Activated CD4-positive, CD25-positive, alpha-beta regulatory T cell treated with anti-CD3 and anti-CD28 coated beads, Interleukin-2, amount 50 U/mL, for 72 hours (primary cell): ENCODE data around the gene EFNA3.

Experiments
- DNase-seq: peaks from one replicate; pipeline ENCODE4 v3.0.0; 2021

Gene EFNA3

GRCh38 chr1:155070158-155070621 lies 8.4 kb upstream of the EFNA3 start:
- DNase-seq, result no peak

- peak; percentile 65 for DNase-seq
Measured at GRCh38 chr1:155070721-155071569, 7.7 kb upstream of the EFNA3 start.

GRCh38 chr1:155071701-155072100 lies 6.9 kb upstream of the EFNA3 start:
- no peak for DNase-seq

GRCh38 chr1:155072531-155073289 lies 5.9 kb upstream of the EFNA3 start:
- DNase-seq, result no peak

- no peak for DNase-seq
Measured at GRCh38 chr1:155073377-155074242, 5.0 kb upstream of the EFNA3 start.

- no peak for DNase-seq
Measured at GRCh38 chr1:155075535-155075934, 3.1 kb upstream of the EFNA3 start.

- DNase-seq, result no peak
Measured at GRCh38 chr1:155076371-155076770, 2.3 kb upstream of the EFNA3 start.

- DNase-seq, result no peak
Measured at GRCh38 chr1:155077346-155077745, 1.3 kb upstream of the EFNA3 start.

- DNase-seq, result no peak
Measured at GRCh38 chr1:155077758-155078445, 735 bp upstream of the EFNA3 start.

- DNase-seq, result no peak
Measured at GRCh38 chr1:155079210-155079486, 511 bp downstream of the EFNA3 start.

- peak; percentile 37 for DNase-seq
Measured at GRCh38 chr1:155079487-155080311, 1.1 kb downstream of the EFNA3 start.

- DNase-seq, result no peak
Measured at GRCh38 chr1:155080312-155081228, 1.9 kb downstream of the EFNA3 start.

GRCh38 chr1:155081472-155082300 lies 3.0 kb downstream of the EFNA3 start:
- no peak for DNase-seq

- no peak for DNase-seq
Measured at GRCh38 chr1:155082301-155083051, 3.8 kb downstream of the EFNA3 start.

GRCh38 chr1:155083052-155083541 lies 4.5 kb downstream of the EFNA3 start:
- DNase-seq, result no peak

- no peak for DNase-seq
Measured at GRCh38 chr1:155083865-155084721, 5.5 kb downstream of the EFNA3 start.

GRCh38 chr1:155084722-155085503 lies 6.3 kb downstream of the EFNA3 start:
- peak; percentile 92 for DNase-seq
